Liver (tissue), 9 donors: ENCODE measurements around the gene SLC5A12. TPM values are rescaled to one million over a fixed set of nuclear protein-coding genes. Genes with fewer than 3 reads are reported as not detected.

Experiments used
- DNase-seq: peaks from one replicate; pipeline ENCODE4 v3.0.0-alpha.2; 2017; ENCODE audit warnings: low spot score
- H3K27ac ChIP-seq, 2 donors: one replicate each; pipeline ENCODE4 v1.7.0; 2013; ENCODE audit warnings: inconsistent platforms in 2 of 2, low read length in 2 of 2, control low read depth in 1 of 2, low read depth in 1 of 2, mild to moderate bottlenecking in 1 of 2
- H3K27me3 ChIP-seq, 4 donors: one replicate each; pipeline versions ENCODE4 v1.6.1 to v1.7.0; 2013; ENCODE audit warnings: low read length in 3 of 4, inconsistent platforms in 1 of 4, mild to moderate bottlenecking in 1 of 4, moderate library complexity in 1 of 4; ENCODE audit not compliant: control insufficient read depth in 4 of 4, insufficient read depth in 4 of 4
- H3K36me3 ChIP-seq, 4 donors: one replicate each; pipeline versions ENCODE4 v1.6.1 to v1.7.0; 2013; ENCODE audit warnings: low read length in 3 of 4, mild to moderate bottlenecking in 3 of 4, low read depth in 1 of 4, moderate library complexity in 1 of 4; ENCODE audit not compliant: control insufficient read depth in 4 of 4, insufficient read depth in 3 of 4
- H3K4me1 ChIP-seq, 4 donors: one replicate each; pipeline versions ENCODE4 v1.6.1 to v1.7.0; 2013; ENCODE audit warnings: low read length in 3 of 4, mild to moderate bottlenecking in 3 of 4, moderate library complexity in 1 of 4; ENCODE audit not compliant: control insufficient read depth in 4 of 4, insufficient read depth in 4 of 4
- H3K4me3 ChIP-seq, 3 donors: one replicate each; pipeline versions ENCODE4 v1.6.1 to v1.7.0; 2013; ENCODE audit warnings: low read length in 3 of 3, control low read depth in 1 of 3, low read depth in 1 of 3, mild to moderate bottlenecking in 1 of 3
- H3K9ac ChIP-seq, 2 donors: one replicate each; pipeline ENCODE4 v1.7.0; 2013; ENCODE audit warnings: low read length in 2 of 2, mild to moderate bottlenecking in 2 of 2, moderate library complexity in 2 of 2, control low read depth in 1 of 2, low read depth in 1 of 2
- H3K9me3 ChIP-seq, 4 donors: one replicate each; pipeline versions ENCODE4 v1.6.1 to v1.7.0; 2013; ENCODE audit warnings: low read length in 3 of 4; ENCODE audit not compliant: control insufficient read depth in 4 of 4
- EGR1 ChIP-seq, 2 donors: IDR thresholded peaks; 2 replicates each; pipeline ENCODE4 v1.6.1; 2016 to 2018; ENCODE audit warnings: antibody characterized with exemption in 2 of 2, low read depth in 2 of 2
- FOXA1 ChIP-seq: IDR thresholded peaks from 2 replicates; pipeline ENCODE4 v1.6.1; 2016; ENCODE audit warnings: antibody characterized with exemption
- FOXA2 ChIP-seq: IDR thresholded peaks from 2 replicates; pipeline ENCODE4 v1.6.1; 2016; ENCODE audit warnings: antibody characterized with exemption
- GABPA ChIP-seq, 2 donors: IDR thresholded peaks in 1 of 2; conservative IDR thresholded peaks in 1 of 2; 2 replicates each; pipeline ENCODE4 v1.6.1; 2016; ENCODE audit warnings: antibody characterized with exemption in 2 of 2, mild to moderate bottlenecking in 1 of 2, moderate library complexity in 1 of 2
- HNF4A ChIP-seq, 2 donors: conservative IDR thresholded peaks; 2 replicates each; pipeline ENCODE4 v1.6.1; 2016; ENCODE audit warnings: antibody characterized with exemption in 2 of 2, mild to moderate bottlenecking in 2 of 2
- HNF4G ChIP-seq: IDR thresholded peaks from 2 replicates; pipeline ENCODE4 v1.6.1; 2016; ENCODE audit warnings: antibody characterized with exemption
- MAX ChIP-seq: IDR thresholded peaks from 2 replicates; pipeline ENCODE4 v1.6.1; 2016; ENCODE audit warnings: antibody characterized with exemption
- NR2F2 ChIP-seq: IDR thresholded peaks from 2 replicates; pipeline ENCODE4 v1.6.1; 2016; ENCODE audit warnings: antibody characterized with exemption
- REST ChIP-seq: IDR thresholded peaks from 2 replicates; pipeline ENCODE4 v1.6.1; 2016; ENCODE audit warnings: antibody characterized with exemption, mild to moderate bottlenecking
- RXRA ChIP-seq, 2 donors: IDR thresholded peaks; 2 replicates each; pipeline ENCODE4 v1.6.1; 2017 to 2018; ENCODE audit warnings: antibody characterized with exemption in 2 of 2, mild to moderate bottlenecking in 1 of 2
- SP1 ChIP-seq: IDR thresholded peaks from 2 replicates; pipeline ENCODE4 v1.6.1; 2018; ENCODE audit warnings: antibody characterized with exemption, mild to moderate bottlenecking
- TAF1 ChIP-seq: conservative IDR thresholded peaks from 2 replicates; pipeline ENCODE4 v1.6.1; 2016; ENCODE audit warnings: antibody characterized with exemption, mild to moderate bottlenecking
- ZBTB33 ChIP-seq: IDR thresholded peaks from 2 replicates; pipeline ENCODE4 v1.6.1; 2016; ENCODE audit warnings: antibody characterized with exemption
- WGBS: extraction: QIAGEN DNeasy Blood & Tissue Kit; methylation state at CpG from one replicate; pipeline ENCODE4 v1.1.7; 2013; 5-methylcytosine and 5-hydroxymethylcytosine counted together
- polyA plus RNA-seq, 2 donors: library from polyadenylated mRNA; stranded (reverse) in 1 of 2; unstranded in 1 of 2; fragments of 200-250 nt in 1 of 2; fragments of >200 nt in 1 of 2; fragmentation: Nextera tagmentation in 1 of 2; extraction: Ambion mirVana in 1 of 2; gene quantifications; one replicate each; pipeline versions ENCODE4 v1.2.1 to v1.2.3, GENCODE V29; 2013 to 2015
- total RNA-seq, 2 donors: library from RNA; depleted of rRNA; stranded (reverse); fragments of >200 nt; gene quantifications; one replicate each; pipeline ENCODE4 v1.2.3, GENCODE V29; 2014
- TF ChIP-seq, protein P1 (sequence below): fragments of 150-350 bp; IDR thresholded peaks from 2 replicates; pipeline ENCODE4 v1.5.1; 2017; ENCODE audit warnings: improper control_type of control experiment, low read depth, low read length; ENCODE audit not compliant: missing input control
- donor health status: healthy.
- donor health status: healthy.
- donor health status: healthy.
- donor health status: healthy.
- donor health status: healthy.

SLC5A12 gene
- total and polyA plus RNA-seq, 4 donors, result under 0.01 to 0.23 (median 0.03) TPM; not detected in 1

GRCh38 chr11:26623076-26623659 is 98.7 kb downstream of the SLC5A12 start:
- Histone ChIP-seq H3K9ac (no peak overlapping the region), H3K27ac (no peak overlapping the region), H3K4me1 (no peaks in the 10 kb centered on the region), H3K4me3 (no peak overlapping the region), H3K9me3 (no peaks in the 10 kb centered on the region), H3K27me3 (no peaks in the 10 kb centered on the region), H3K36me3 (no peaks in the 10 kb centered on the region)
- TF ChIP-seq MAX (no peak), ZBTB33 (no peak), EGR1 (IDR thresholded peaks at IDR 0.05; ENCODE audit: low read depth in 2 of 2) (no peak), RXRA (IDR thresholded peaks at IDR 0.05) (no peak), FOXA2 (no peak), NR2F2 (no peak), SP1 (no peak), HNF4A (conservative IDR thresholded peaks at IDR 0.05) (no peak)
- DNase-seq, result no peak
- WGBS, result 79% methylated on average over 2 of the region's 2 CpGs

DNA sequence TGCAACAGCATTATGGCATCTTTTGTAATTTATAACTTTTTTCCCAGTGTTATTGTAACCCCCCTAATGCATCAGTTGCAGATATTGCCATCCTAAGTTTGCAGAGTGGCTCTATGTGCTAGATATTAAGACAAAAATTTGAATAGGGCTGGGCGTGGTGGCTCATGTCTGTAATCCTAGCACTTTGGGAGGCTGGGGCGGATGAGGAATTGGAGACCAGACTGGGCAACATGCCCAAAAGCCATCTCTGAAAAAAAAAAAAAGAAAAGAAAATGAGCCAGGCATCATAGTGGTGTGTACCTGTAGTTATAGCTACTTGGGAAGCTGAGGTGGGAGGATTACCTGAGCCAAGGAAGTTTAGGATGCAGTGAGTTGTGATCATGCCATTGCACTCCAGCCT is 99.7 kb downstream of the SLC5A12 start:
- H3K36me3 ChIP-seq, result no peaks in the 10 kb centered on the region
- H3K4me3 ChIP-seq, result no peak overlapping the region
- H3K27ac ChIP-seq, result no peak overlapping the region
- WGBS, result 79% methylated on average over 2 of the region's 2 CpGs
- H3K27me3 ChIP-seq, result no peaks in the 10 kb centered on the region
- no peaks in the 10 kb centered on the region for H3K9me3 ChIP-seq
- DNase-seq, result no peak
- H3K9ac ChIP-seq, result no peak overlapping the region
- H3K4me1 ChIP-seq, result no peaks in the 10 kb centered on the region
- TF ChIP-seq REST, result no peak

GRCh38 chr11:26621132-26621531 is 100.7 kb downstream of the SLC5A12 start:
- Histone ChIP-seq H3K27me3 (no peaks in the 10 kb centered on the region), H3K9me3 (no peaks in the 10 kb centered on the region), H3K9ac (no peak overlapping the region), H3K4me1 (no peaks in the 10 kb centered on the region), H3K4me3 (no peak overlapping the region), H3K27ac (no peak overlapping the region), H3K36me3 (no peaks in the 10 kb centered on the region)
- no peak for DNase-seq
- no peak for TF ChIP-seq RXRA (IDR thresholded peaks at IDR 0.05)
- TF ChIP-seq GABPA (IDR thresholded peaks at IDR 0.05 in 1 of 2, conservative IDR thresholded peaks at IDR 0.05 in 1 of 2), result no peak
- TF ChIP-seq HNF4A (conservative IDR thresholded peaks at IDR 0.05), result no peak
- no peak for TF ChIP-seq HNF4G
- TF ChIP-seq TAF1, result no peak
- no peak for TF ChIP-seq EGR1 (IDR thresholded peaks at IDR 0.05; ENCODE audit: low read depth in 2 of 2)
- TF ChIP-seq, protein P1, sequence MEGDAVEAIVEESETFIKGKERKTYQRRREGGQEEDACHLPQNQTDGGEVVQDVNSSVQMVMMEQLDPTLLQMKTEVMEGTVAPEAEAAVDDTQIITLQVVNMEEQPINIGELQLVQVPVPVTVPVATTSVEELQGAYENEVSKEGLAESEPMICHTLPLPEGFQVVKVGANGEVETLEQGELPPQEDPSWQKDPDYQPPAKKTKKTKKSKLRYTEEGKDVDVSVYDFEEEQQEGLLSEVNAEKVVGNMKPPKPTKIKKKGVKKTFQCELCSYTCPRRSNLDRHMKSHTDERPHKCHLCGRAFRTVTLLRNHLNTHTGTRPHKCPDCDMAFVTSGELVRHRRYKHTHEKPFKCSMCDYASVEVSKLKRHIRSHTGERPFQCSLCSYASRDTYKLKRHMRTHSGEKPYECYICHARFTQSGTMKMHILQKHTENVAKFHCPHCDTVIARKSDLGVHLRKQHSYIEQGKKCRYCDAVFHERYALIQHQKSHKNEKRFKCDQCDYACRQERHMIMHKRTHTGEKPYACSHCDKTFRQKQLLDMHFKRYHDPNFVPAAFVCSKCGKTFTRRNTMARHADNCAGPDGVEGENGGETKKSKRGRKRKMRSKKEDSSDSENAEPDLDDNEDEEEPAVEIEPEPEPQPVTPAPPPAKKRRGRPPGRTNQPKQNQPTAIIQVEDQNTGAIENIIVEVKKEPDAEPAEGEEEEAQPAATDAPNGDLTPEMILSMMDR, result no peak
- TF ChIP-seq FOXA2, result no peak
- TF ChIP-seq FOXA1, result no peak
